Neural progenitor cell (in vitro differentiated cells): Measurements from ENCODE around the gene SRP72. TPM values are rescaled to one million over a fixed set of nuclear protein-coding genes. Genes with fewer than 3 reads are reported as not detected.

Experiments used
- DNase-seq: peaks from one replicate; pipeline ENCODE4 v3.0.0-alpha.2; 2016; ENCODE audit warnings: low spot score
- H2AFZ ChIP-seq: fragments of 200-600 bp; sonication (generic); replicated peaks from 2 replicates; pipeline ENCODE4 v1.6.1; 2016; ENCODE audit warnings: antibody characterized with exemption
- H3F3A ChIP-seq: fragments of 200-600 bp; sonication (generic); 2 replicates; pipeline ENCODE4 v1.6.1; 2016; ENCODE audit warnings: antibody characterized with exemption, low read depth
- H3K27ac ChIP-seq: fragments of 200-600 bp; sonication (generic); 2 replicates; pipeline ENCODE4 v1.5.1; 2016; ENCODE audit warnings: mild to moderate bottlenecking
- H3K27me3 ChIP-seq: fragments of 200-600 bp; sonication (generic); 2 replicates; pipeline ENCODE4 v1.6.1; 2016; ENCODE audit warnings: mild to moderate bottlenecking, moderate library complexity
- H3K36me3 ChIP-seq: fragments of 200-600 bp; sonication (generic); 2 replicates; pipeline ENCODE4 v1.5.1; 2016
- H3K4me1 ChIP-seq: fragments of 200-600 bp; sonication (generic); 2 replicates; pipeline ENCODE4 v1.6.1; 2016; ENCODE audit warnings: mixed run types
- H3K4me2 ChIP-seq: fragments of 200-600 bp; sonication (generic); 2 replicates; pipeline ENCODE4 v1.6.1; 2016
- H3K4me3 ChIP-seq: fragments of 200-600 bp; sonication (generic); 2 replicates; pipeline ENCODE4 v1.5.1; 2016
- H3K79me2 ChIP-seq: fragments of 200-600 bp; sonication (generic); 2 replicates; pipeline ENCODE4 v1.6.1; 2016; ENCODE audit warnings: low read depth
- H3K9ac ChIP-seq: fragments of 200-600 bp; sonication (generic); 2 replicates; pipeline ENCODE4 v1.6.1; 2016
- H3K9me3 ChIP-seq: fragments of 200-600 bp; sonication (generic); 2 replicates; pipeline ENCODE4 v1.5.1; 2016; ENCODE audit warnings: low read depth
- H4K20me1 ChIP-seq: fragments of 200-600 bp; sonication (generic); 2 replicates; pipeline ENCODE4 v1.6.1; 2016; ENCODE audit warnings: low read depth
- H3K27ac Mint-ChIP-seq: 3 replicates; pipeline ENCODE4 v1.8.0; 2021; ENCODE audit warnings: mixed read lengths
- H3K27me3 Mint-ChIP-seq: 2 replicates; pipeline ENCODE4 v1.8.0; 2022; ENCODE audit warnings: low read depth, mild to moderate bottlenecking, inconsistent platforms, moderate library complexity, mixed read lengths; ENCODE audit not compliant: insufficient read depth
- H3K36me3 Mint-ChIP-seq: 3 replicates; pipeline ENCODE4 v1.8.0; 2021; ENCODE audit warnings: mixed read lengths
- H3K4me1 Mint-ChIP-seq: 3 replicates; pipeline ENCODE4 v1.8.0; 2021; ENCODE audit warnings: mixed read lengths
- H3K4me3 Mint-ChIP-seq: 3 replicates; pipeline ENCODE4 v1.8.0; 2021; ENCODE audit warnings: mild to moderate bottlenecking, moderate library complexity, mixed read lengths
- H3K9me3 Mint-ChIP-seq: 3 replicates; pipeline ENCODE4 v1.8.0; 2020; ENCODE audit warnings: mixed read lengths
- EZH2 ChIP-seq: fragments of 200-600 bp; sonication (generic); IDR thresholded peaks from 2 replicates; pipeline ENCODE4 v1.6.1; 2017; ENCODE audit warnings: antibody characterized with exemption, mild to moderate bottlenecking, moderate library complexity
- EZH2phosphoT487 ChIP-seq: fragments of 200-600 bp; sonication (generic); IDR thresholded peaks from 2 replicates; pipeline ENCODE4 v1.6.1; 2017; ENCODE audit warnings: antibody characterized with exemption
- total RNA-seq: library from RNA; depleted of rRNA; stranded (reverse); fragments of >200 nt; gene quantifications from 2 replicates; pipeline ENCODE4 v1.2.3, GENCODE V29; 2015; ENCODE audit warnings: low replicate concordance
- TF ChIP-seq, protein P1 (sequence below): fragments of 200-600 bp; sonication (generic); IDR thresholded peaks from 2 replicates; pipeline ENCODE4 v1.5.1; 2017; ENCODE audit warnings: antibody characterized with exemption, mild to moderate bottlenecking

SRP72 gene
- total RNA-seq, 1 donor from 2014 or later = 114 TPM

- no peak overlapping the region for H3K27ac ChIP-seq
- TF ChIP-seq EZH2phosphoT487 (no peak), EZH2 (no peak)
- TF ChIP-seq, protein P1, sequence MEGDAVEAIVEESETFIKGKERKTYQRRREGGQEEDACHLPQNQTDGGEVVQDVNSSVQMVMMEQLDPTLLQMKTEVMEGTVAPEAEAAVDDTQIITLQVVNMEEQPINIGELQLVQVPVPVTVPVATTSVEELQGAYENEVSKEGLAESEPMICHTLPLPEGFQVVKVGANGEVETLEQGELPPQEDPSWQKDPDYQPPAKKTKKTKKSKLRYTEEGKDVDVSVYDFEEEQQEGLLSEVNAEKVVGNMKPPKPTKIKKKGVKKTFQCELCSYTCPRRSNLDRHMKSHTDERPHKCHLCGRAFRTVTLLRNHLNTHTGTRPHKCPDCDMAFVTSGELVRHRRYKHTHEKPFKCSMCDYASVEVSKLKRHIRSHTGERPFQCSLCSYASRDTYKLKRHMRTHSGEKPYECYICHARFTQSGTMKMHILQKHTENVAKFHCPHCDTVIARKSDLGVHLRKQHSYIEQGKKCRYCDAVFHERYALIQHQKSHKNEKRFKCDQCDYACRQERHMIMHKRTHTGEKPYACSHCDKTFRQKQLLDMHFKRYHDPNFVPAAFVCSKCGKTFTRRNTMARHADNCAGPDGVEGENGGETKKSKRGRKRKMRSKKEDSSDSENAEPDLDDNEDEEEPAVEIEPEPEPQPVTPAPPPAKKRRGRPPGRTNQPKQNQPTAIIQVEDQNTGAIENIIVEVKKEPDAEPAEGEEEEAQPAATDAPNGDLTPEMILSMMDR = no peak
- H3K4me1 ChIP-seq = no peaks in the 10 kb centered on the region
- Mint-ChIP-seq H3K27me3 (no peaks in the 10 kb centered on the region), H3K4me3 (no peak overlapping the region), H3K36me3 (no peaks in the 10 kb centered on the region), H3K27ac (no peak overlapping the region), H3K4me1 (no peaks in the 10 kb centered on the region), H3K9me3 (peaks cover 3% of the 10 kb centered on the region)
- no peaks in the 10 kb centered on the region for H3F3A ChIP-seq
- H3K9ac ChIP-seq = no peak overlapping the region
- H3K79me2 ChIP-seq = no peaks in the 10 kb centered on the region
- H4K20me1 ChIP-seq = no peaks in the 10 kb centered on the region
- no peak overlapping the region for H3K4me3 ChIP-seq
- no peaks in the 10 kb centered on the region for H3K36me3 ChIP-seq
- no peaks in the 10 kb centered on the region for H3K9me3 ChIP-seq
- no peak overlapping the region for H3K4me2 ChIP-seq
- no peak for DNase-seq
- no peak overlapping the region for H2AFZ ChIP-seq
- peaks cover 2% of the 10 kb centered on the region for H3K27me3 ChIP-seq
Measured at GRCh38 chr4:56551516-56551915, 84.1 kb downstream of the SRP72 start.

GRCh38 chr4:56552273-56552672 is 84.9 kb downstream of the SRP72 start:
- no peaks in the 10 kb centered on the region for H3K4me1 ChIP-seq
- H3K27ac ChIP-seq = no peak overlapping the region
- H2AFZ ChIP-seq = no peak overlapping the region
- H3K4me2 ChIP-seq = no peak overlapping the region
- Mint-ChIP-seq H3K9me3 (peaks cover 3% of the 10 kb centered on the region), H3K4me1 (no peaks in the 10 kb centered on the region), H3K36me3 (no peaks in the 10 kb centered on the region), H3K27ac (no peak overlapping the region), H3K4me3 (no peak overlapping the region), H3K27me3 (no peaks in the 10 kb centered on the region)
- no peak overlapping the region for H3K4me3 ChIP-seq
- no peaks in the 10 kb centered on the region for H3F3A ChIP-seq
- H4K20me1 ChIP-seq = no peaks in the 10 kb centered on the region
- H3K9me3 ChIP-seq = no peaks in the 10 kb centered on the region
- H3K9ac ChIP-seq = no peak overlapping the region
- no peaks in the 10 kb centered on the region for H3K36me3 ChIP-seq
- no peak for DNase-seq
- H3K79me2 ChIP-seq = no peaks in the 10 kb centered on the region
- TF ChIP-seq EZH2 (no peak), EZH2phosphoT487 (no peak)
- TF ChIP-seq, protein P1 = no peak
- H3K27me3 ChIP-seq = no peaks in the 10 kb centered on the region

Other genes starting within 250 kb of the SRP72 start
- gene AASDH, start 80.1 kb upstream of the SRP72 start, total RNA-seq = 21.9 and 33.1 TPM in 2 replicates
- 67.6 and 108 TPM in 2 replicates for gene PPAT, start 32.0 kb upstream of the SRP72 start, total RNA-seq
- 322 and 395 TPM in 2 replicates for gene PAICS, start 31.4 kb upstream of the SRP72 start, total RNA-seq
- gene ARL9, start 38.2 kb downstream of the SRP72 start, total RNA-seq = 0.45 and 0.68 TPM in 2 replicates
- 2.6 and 2.8 TPM in 2 replicates for gene HOPX, start 213.7 kb downstream of the SRP72 start, total RNA-seq